ENCODE results near the gene FBLN7.

The FBLN7 gene

GRCh38 chr2:112148477-112148876, 10.3 kb downstream of the FBLN7 start:
- TF ChIP-seq CTCF (IDR thresholded peaks at IDR 0.05; ENCODE audit: insufficient read depth, low read depth, low read length, missing control alignments), result no peak

GRCh38 chr2:112149194-112149593, 11.0 kb downstream of the FBLN7 start:
- DNase-seq (ENCODE audit: low read depth), result no peak
- H3K4me3 ChIP-seq (ENCODE audit: low read depth, low read length), result no peak overlapping the region
- TF ChIP-seq CTCF (IDR thresholded peaks at IDR 0.05; ENCODE audit: insufficient read depth, low read depth, low read length, missing control alignments), result no peak

More at GRCh38 chr2:112148477-112148876, 10.3 kb downstream of the FBLN7 start:
- H3K4me3 ChIP-seq (ENCODE audit: low read depth, low read length), result no peak overlapping the region
- no peak for DNase-seq (ENCODE audit: low read depth)

DNA sequence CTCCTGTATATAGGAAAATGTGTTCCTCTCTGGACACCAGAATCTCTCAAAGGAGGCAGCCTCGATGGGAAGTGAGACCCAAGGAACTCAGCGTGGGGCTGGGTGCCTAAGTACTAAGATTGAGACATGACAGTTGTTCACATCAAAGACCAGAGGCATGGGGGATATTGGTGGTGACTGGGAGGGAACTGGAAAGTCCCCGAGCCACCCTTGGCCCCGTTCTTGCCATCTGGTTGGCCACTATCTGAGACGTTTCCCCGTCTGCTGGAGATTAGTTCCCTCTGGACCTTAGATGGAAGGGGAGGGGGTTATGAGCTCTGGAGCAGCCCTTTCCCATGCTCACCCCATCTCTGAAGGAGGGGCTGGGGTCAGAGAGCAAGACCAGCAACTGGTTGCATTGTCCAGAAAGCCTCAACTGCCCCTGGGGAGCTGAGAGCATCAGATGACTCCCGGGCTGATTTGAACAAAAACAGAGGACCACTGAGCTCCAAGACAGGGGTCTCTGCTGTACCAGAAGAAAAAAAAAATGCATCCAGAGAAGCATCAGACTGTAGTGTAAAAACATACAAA, 11.8 kb downstream of the FBLN7 start:
- TF ChIP-seq CTCF (IDR thresholded peaks at IDR 0.05; ENCODE audit: insufficient read depth, low read depth, low read length, missing control alignments), result no peak
- no peak overlapping the region for H3K4me3 ChIP-seq (ENCODE audit: low read depth, low read length)
- DNase-seq (ENCODE audit: low read depth), result peak; percentile 54

GRCh38 chr2:112150447-112150846, 12.3 kb downstream of the FBLN7 start:
- no peak overlapping the region for H3K4me3 ChIP-seq (ENCODE audit: low read depth, low read length)
- no peak for DNase-seq (ENCODE audit: low read depth)
- no peak for TF ChIP-seq CTCF (IDR thresholded peaks at IDR 0.05; ENCODE audit: insufficient read depth, low read depth, low read length, missing control alignments)

GRCh38 chr2:112150851-112151250, 12.7 kb downstream of the FBLN7 start:
- no peak for DNase-seq (ENCODE audit: low read depth)
- TF ChIP-seq CTCF (IDR thresholded peaks at IDR 0.05; ENCODE audit: insufficient read depth, low read depth, low read length, missing control alignments), result no peak
- H3K4me3 ChIP-seq (ENCODE audit: low read depth, low read length), result no peak overlapping the region

GRCh38 chr2:112151271-112151670, 13.1 kb downstream of the FBLN7 start:
- no peak for DNase-seq (ENCODE audit: low read depth)
- TF ChIP-seq CTCF (IDR thresholded peaks at IDR 0.05; ENCODE audit: insufficient read depth, low read depth, low read length, missing control alignments), result no peak
- no peak overlapping the region for H3K4me3 ChIP-seq (ENCODE audit: low read depth, low read length)

Measured in GM12865 (cell line).